ENCODE results near the gene CPLX3.

DNA sequence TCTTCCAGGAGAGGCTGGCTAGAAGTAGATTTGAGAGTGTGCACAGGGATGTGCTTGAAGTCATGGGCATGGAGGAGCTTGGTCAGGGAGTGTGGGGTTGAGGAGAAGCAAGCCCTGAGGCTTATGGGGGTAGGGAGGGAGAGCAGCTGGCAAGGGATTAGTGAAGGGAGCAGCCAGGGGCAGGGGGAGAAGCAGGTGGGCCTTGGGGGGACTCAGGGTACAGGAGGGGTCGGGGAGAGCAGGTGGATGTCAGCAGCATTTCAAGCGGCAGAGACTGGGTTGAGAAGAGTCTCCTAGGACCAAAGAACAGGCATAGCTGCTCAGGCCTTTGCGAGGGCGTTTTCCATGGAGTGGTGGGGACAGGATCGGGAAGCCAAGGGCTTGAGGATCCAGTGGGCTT, 17.2 kb upstream of the CPLX3 start:
- TF ChIP-seq SNAI2 (CRISPR knock-in tag; IDR thresholded peaks at IDR 0.05), result no peak
- TF ChIP-seq ARNTL (CRISPR knock-in tag; IDR thresholded peaks at IDR 0.05; ENCODE audit: borderline replicate concordance, low read depth), result no peak
- TF ChIP-seq, protein P1, sequence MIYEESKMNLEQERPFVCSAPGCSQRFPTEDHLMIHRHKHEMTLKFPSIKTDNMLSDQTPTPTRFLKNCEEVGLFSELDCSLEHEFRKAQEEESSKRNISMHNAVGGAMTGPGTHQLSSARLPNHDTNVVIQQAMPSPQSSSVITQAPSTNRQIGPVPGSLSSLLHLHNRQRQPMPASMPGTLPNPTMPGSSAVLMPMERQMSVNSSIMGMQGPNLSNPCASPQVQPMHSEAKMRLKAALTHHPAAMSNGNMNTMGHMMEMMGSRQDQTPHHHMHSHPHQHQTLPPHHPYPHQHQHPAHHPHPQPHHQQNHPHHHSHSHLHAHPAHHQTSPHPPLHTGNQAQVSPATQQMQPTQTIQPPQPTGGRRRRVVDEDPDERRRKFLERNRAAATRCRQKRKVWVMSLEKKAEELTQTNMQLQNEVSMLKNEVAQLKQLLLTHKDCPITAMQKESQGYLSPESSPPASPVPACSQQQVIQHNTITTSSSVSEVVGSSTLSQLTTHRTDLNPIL (CRISPR knock-in tag; IDR thresholded peaks at IDR 0.05; ENCODE audit: low read depth), result no peak
- no peak for TF ChIP-seq OSR1 (CRISPR knock-in tag; IDR thresholded peaks at IDR 0.05)
- TF ChIP-seq, protein P2, sequence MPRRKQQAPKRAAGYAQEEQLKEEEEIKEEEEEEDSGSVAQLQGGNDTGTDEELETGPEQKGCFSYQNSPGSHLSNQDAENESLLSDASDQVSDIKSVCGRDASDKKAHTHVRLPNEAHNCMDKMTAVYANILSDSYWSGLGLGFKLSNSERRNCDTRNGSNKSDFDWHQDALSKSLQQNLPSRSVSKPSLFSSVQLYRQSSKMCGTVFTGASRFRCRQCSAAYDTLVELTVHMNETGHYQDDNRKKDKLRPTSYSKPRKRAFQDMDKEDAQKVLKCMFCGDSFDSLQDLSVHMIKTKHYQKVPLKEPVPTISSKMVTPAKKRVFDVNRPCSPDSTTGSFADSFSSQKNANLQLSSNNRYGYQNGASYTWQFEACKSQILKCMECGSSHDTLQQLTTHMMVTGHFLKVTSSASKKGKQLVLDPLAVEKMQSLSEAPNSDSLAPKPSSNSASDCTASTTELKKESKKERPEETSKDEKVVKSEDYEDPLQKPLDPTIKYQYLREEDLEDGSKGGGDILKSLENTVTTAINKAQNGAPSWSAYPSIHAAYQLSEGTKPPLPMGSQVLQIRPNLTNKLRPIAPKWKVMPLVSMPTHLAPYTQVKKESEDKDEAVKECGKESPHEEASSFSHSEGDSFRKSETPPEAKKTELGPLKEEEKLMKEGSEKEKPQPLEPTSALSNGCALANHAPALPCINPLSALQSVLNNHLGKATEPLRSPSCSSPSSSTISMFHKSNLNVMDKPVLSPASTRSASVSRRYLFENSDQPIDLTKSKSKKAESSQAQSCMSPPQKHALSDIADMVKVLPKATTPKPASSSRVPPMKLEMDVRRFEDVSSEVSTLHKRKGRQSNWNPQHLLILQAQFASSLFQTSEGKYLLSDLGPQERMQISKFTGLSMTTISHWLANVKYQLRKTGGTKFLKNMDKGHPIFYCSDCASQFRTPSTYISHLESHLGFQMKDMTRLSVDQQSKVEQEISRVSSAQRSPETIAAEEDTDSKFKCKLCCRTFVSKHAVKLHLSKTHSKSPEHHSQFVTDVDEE (CRISPR knock-in tag; IDR thresholded peaks at IDR 0.05), result no peak
- no peak for TF ChIP-seq ZNF8 (CRISPR knock-in tag; IDR thresholded peaks at IDR 0.05)
- TF ChIP-seq PATZ1 (CRISPR knock-in tag; IDR thresholded peaks at IDR 0.05; ENCODE audit: borderline replicate concordance), result no peak
- no peak for TF ChIP-seq ISL1 (CRISPR knock-in tag; IDR thresholded peaks at IDR 0.05)
- TF ChIP-seq RARB (CRISPR knock-in tag; IDR thresholded peaks at IDR 0.05), result no peak
- TF ChIP-seq ZFP30 (CRISPR knock-in tag; IDR thresholded peaks at IDR 0.05), result no peak
- no peak for TF ChIP-seq TOX (CRISPR knock-in tag; IDR thresholded peaks at IDR 0.05; ENCODE audit: borderline replicate concordance)
- TF ChIP-seq GLIS3 (CRISPR knock-in tag; IDR thresholded peaks at IDR 0.05), result no peak
- TF ChIP-seq ZFP3 (CRISPR knock-in tag; IDR thresholded peaks at IDR 0.05), result no peak
- TF ChIP-seq PPARA (CRISPR knock-in tag; IDR thresholded peaks at IDR 0.05; ENCODE audit: borderline replicate concordance), result no peak
